IMR-90 (cell line): Measurements from ENCODE around the gene MYD88. TPM values are rescaled to one million over a fixed set of nuclear protein-coding genes. Genes with fewer than 3 reads are reported as not detected.

Experiments used
- ATAC-seq: fragments of 200-7000 bp; cut with Tn5 transposase; 2 replicates; pipeline ENCODE4 v1.9.1; 2020; ENCODE audit warnings: low read depth, mild to moderate bottlenecking, moderate library complexity
- BruUV-seq: library from RNA; stranded (reverse); fragments of 400-500 nt; replicated peaks from 2 replicates; lab custom pipeline; 2021; lab: Mats Ljungman, UMichigan
- CTCF ChIA-PET: fragments of 300-600 bp; formaldehyde crosslinking; extraction: SDS; loops from one replicate; lab custom pipeline; 2021; ENCODE audit warnings: antibody characterized with exemption; lab: Yijun Ruan, JAX
- POLR2A ChIA-PET: fragments of 300-600 bp; sonication (Branson Sonifier 250); formaldehyde crosslinking; loops from one replicate; lab custom pipeline; 2022; ENCODE audit warnings: antibody characterized with exemption; ENCODE audit not compliant: unreplicated experiment; lab: Charles Lee
- DNase-seq: peaks from one replicate; pipeline ENCODE4 v3.0.0; 2013
- H2AFZ ChIP-seq: replicated peaks from 2 replicates; pipeline ENCODE3; 2013; ENCODE audit warnings: low read length, mild to moderate bottlenecking; ENCODE audit not compliant: poor library complexity
- H2AK5ac ChIP-seq: 2 replicates; pipeline ENCODE4 v1.6.1; 2013; ENCODE audit warnings: low read depth, low read length, inconsistent platforms
- H2AK9ac ChIP-seq: replicated peaks from 2 replicates; pipeline ENCODE3; 2013; ENCODE audit warnings: mild to moderate bottlenecking, low read depth, low read length, moderate library complexity; ENCODE audit not compliant: poor library complexity
- H2BK120ac ChIP-seq: 2 replicates; pipeline ENCODE4 v1.6.1; 2013; ENCODE audit warnings: low read depth, low read length, inconsistent platforms
- H2BK15ac ChIP-seq: 3 replicates; pipeline ENCODE4 v1.6.1; 2013; ENCODE audit warnings: low read depth, low read length, inconsistent platforms
- H2BK20ac ChIP-seq: 2 replicates; pipeline ENCODE4 v1.6.1; 2013; ENCODE audit warnings: low read depth, mild to moderate bottlenecking, inconsistent platforms, low read length, moderate library complexity
- H2BK5ac ChIP-seq: 2 replicates; pipeline ENCODE4 v1.6.1; 2013; ENCODE audit warnings: mild to moderate bottlenecking, low read depth, low read length, inconsistent platforms; ENCODE audit not compliant: poor library complexity, severe bottlenecking
- H3K14ac ChIP-seq: replicated peaks from 2 replicates; pipeline ENCODE4 v1.6.1; 2013; ENCODE audit warnings: low read depth, low read length, inconsistent platforms
- H3K18ac ChIP-seq: 2 replicates; pipeline ENCODE4 v1.6.1; 2013; ENCODE audit warnings: low read depth, low read length, control low read depth
- H3K23ac ChIP-seq: 2 replicates; pipeline ENCODE4 v1.6.1; 2013; ENCODE audit warnings: low read depth, low read length, inconsistent platforms
- H3K27ac ChIP-seq: 2 replicates; pipeline ENCODE4 v1.5.1; 2013; ENCODE audit warnings: mild to moderate bottlenecking, control low read depth, low read length; ENCODE audit not compliant: insufficient read depth
- H3K27me3 ChIP-seq: 2 replicates; pipeline ENCODE4 v1.6.1; 2013; ENCODE audit warnings: low read length; ENCODE audit not compliant: control insufficient read depth, insufficient read depth
- H3K36me3 ChIP-seq: 2 replicates; pipeline ENCODE4 v1.6.1; 2013; ENCODE audit warnings: low read length, mixed read lengths; ENCODE audit not compliant: control insufficient read depth, insufficient read depth
- H3K4ac ChIP-seq: 2 replicates; pipeline ENCODE4 v1.6.1; 2013; ENCODE audit warnings: low read depth, low read length, inconsistent platforms
- H3K4me1 ChIP-seq: 2 replicates; pipeline ENCODE4 v1.6.1; 2013; ENCODE audit warnings: low read length, mixed read lengths; ENCODE audit not compliant: control insufficient read depth, insufficient read depth
- H3K4me2 ChIP-seq: 2 replicates; pipeline ENCODE4 v1.6.1; 2013; ENCODE audit warnings: low read depth, mild to moderate bottlenecking, control low read depth, low read length, moderate library complexity
- H3K4me3 ChIP-seq: 2 replicates; pipeline ENCODE4 v1.5.1; 2013; ENCODE audit warnings: low read depth, mild to moderate bottlenecking, control low read depth, low read length, moderate library complexity; ENCODE audit not compliant: insufficient read depth
- H3K56ac ChIP-seq: 2 replicates; pipeline ENCODE4 v1.6.1; 2013; ENCODE audit warnings: low read length, inconsistent platforms; ENCODE audit not compliant: insufficient read depth; ENCODE audit errors: extremely low read depth
- H3K79me1 ChIP-seq, 2 experiments: 2 replicates each; pipeline ENCODE4 v1.6.1; 2013; ENCODE audit warnings: low read length in 2 of 2, inconsistent platforms in 1 of 2, low read depth in 1 of 2
- H3K9ac ChIP-seq: 2 replicates; pipeline ENCODE4 v1.6.1; 2013; ENCODE audit warnings: low read depth, low read length, control low read depth
- H3K9me1 ChIP-seq: 2 replicates; pipeline ENCODE4 v1.6.1; 2013; ENCODE audit warnings: low read length, inconsistent platforms; ENCODE audit not compliant: insufficient read depth
- H3K9me3 ChIP-seq: 2 replicates; pipeline ENCODE4 v1.6.1; 2013; ENCODE audit warnings: low read length; ENCODE audit not compliant: control insufficient read depth, insufficient read depth
- H4K20me1 ChIP-seq: 2 replicates; pipeline ENCODE4 v1.6.1; 2013; ENCODE audit warnings: low read length, inconsistent platforms; ENCODE audit not compliant: insufficient read depth
- H4K5ac ChIP-seq: 2 replicates; pipeline ENCODE4 v1.6.1; 2013; ENCODE audit warnings: mild to moderate bottlenecking, low read depth, low read length, control low read depth
- H4K8ac ChIP-seq, 2 experiments: 2 replicates each; pipeline ENCODE4 v1.6.1; 2013; ENCODE audit warnings: low read depth in 2 of 2, low read length in 2 of 2, control low read depth in 1 of 2, inconsistent platforms in 1 of 2
- H4K91ac ChIP-seq: 2 replicates; pipeline ENCODE4 v1.6.1; 2013; ENCODE audit warnings: low read depth, low read length, inconsistent platforms; ENCODE audit not compliant: insufficient read depth
- BHLHE40 ChIP-seq: fragments of 150-350 bp; IDR thresholded peaks from 2 replicates; pipeline ENCODE4 v1.6.1; 2016; ENCODE audit warnings: mild to moderate bottlenecking, low read depth, low read length
- CEBPB ChIP-seq: IDR thresholded peaks from 2 replicates; pipeline ENCODE4 v1.6.1; 2012; ENCODE audit warnings: low read depth, low read length, improper control_type of control experiment
- CHD1 ChIP-seq: IDR thresholded peaks from 2 replicates; pipeline ENCODE4 v1.6.1; 2012; ENCODE audit warnings: low read depth, low read length, improper control_type of control experiment
- MAFK ChIP-seq: IDR thresholded peaks from 2 replicates; pipeline ENCODE4 v1.6.1; 2012; ENCODE audit warnings: low read depth, low read length, improper control_type of control experiment
- MXI1 ChIP-seq: IDR thresholded peaks from 2 replicates; pipeline ENCODE4 v1.6.1; 2012; ENCODE audit warnings: low read depth, mild to moderate bottlenecking, low read length, moderate library complexity, borderline replicate concordance
- NFE2L2 ChIP-seq: fragments of 150-350 bp; IDR thresholded peaks from 2 replicates; pipeline ENCODE4 v1.6.1; 2016; ENCODE audit warnings: low read depth, mild to moderate bottlenecking, low read length
- POLR2A ChIP-seq: IDR thresholded peaks from 2 replicates; pipeline ENCODE4 v1.6.1; 2012; ENCODE audit warnings: mild to moderate bottlenecking, low read depth, low read length
- RAD21 ChIP-seq: IDR thresholded peaks from 2 replicates; pipeline ENCODE4 v1.6.1; 2012; ENCODE audit warnings: low read length, improper control_type of control experiment
- RCOR1 ChIP-seq: IDR thresholded peaks from 2 replicates; pipeline ENCODE4 v1.6.1; 2012; ENCODE audit warnings: mild to moderate bottlenecking, low read length, improper control_type of control experiment; ENCODE audit not compliant: insufficient replicate concordance
- RFX5 ChIP-seq: IDR thresholded peaks from 2 replicates; pipeline ENCODE4 v1.8.0; 2012; ENCODE audit warnings: low read depth, mild to moderate bottlenecking, low read length, moderate library complexity
- SMC3 ChIP-seq: fragments of 150-350 bp; IDR thresholded peaks from 2 replicates; pipeline ENCODE4 v1.6.1; 2016; ENCODE audit warnings: low read depth, mild to moderate bottlenecking, antibody characterized with exemption, low read length, moderate library complexity
- WGBS, 2 experiments: methylation state at CpG; one replicate each; pipeline versions ENCODE4 v1.1.5 to v1.1.7; 2013; ENCODE audit warnings: missing lambda C conversion rate in 2 of 2; ENCODE audit not compliant: insufficient read length in 1 of 2; ENCODE audit errors: extremely low coverage in 2 of 2; 5-methylcytosine and 5-hydroxymethylcytosine counted together
- dilution Hi-C: fragments of 300-500 bp; cut with HindIII; formaldehyde crosslinking; loops from one replicate; pipeline ENCODE4 v1.14.3; 2018; ENCODE audit warnings: low sequenced_read_pairs; ENCODE audit not compliant: unreplicated experiment
- in situ Hi-C: fragments of 300-500 bp; cut with MboI; formaldehyde crosslinking; loops from 3 replicates; pipeline ENCODE4 v1.14.3; 2019; ENCODE audit warnings: low sequenced_read_pairs, inconsistent platforms, mixed read lengths
- intact Hi-C: fragments of 100-400 bp; cut with micrococcal nuclease; formaldehyde crosslinking; loops from 2 replicates; pipeline ENCODE4 v1.10.0; 2022
- polyA plus RNA-seq, 3 experiments: library from polyadenylated mRNA; depleted of rRNA; stranded (reverse); fragments of >200 nt; gene quantifications; 2 replicates each; pipeline ENCODE4 v1.2.3, GENCODE V29; 2012; ENCODE audit warnings: low replicate concordance in 1 of 3
- total RNA-seq: library from RNA; depleted of rRNA; stranded (reverse); fragments of >200 nt; gene quantifications from 2 replicates; pipeline ENCODE4 v1.2.3, GENCODE V29; 2012
- TF ChIP-seq, protein P1 (sequence below): fragments of 150-350 bp; IDR thresholded peaks from 2 replicates; pipeline ENCODE4 v1.6.1; 2016; ENCODE audit warnings: low read depth, mild to moderate bottlenecking, low read length, moderate library complexity, borderline replicate concordance
- TF ChIP-seq, protein P2 (sequence below): fragments of 150-350 bp; IDR thresholded peaks from 2 replicates; pipeline ENCODE4 v1.6.1; 2017; ENCODE audit warnings: mild to moderate bottlenecking, antibody characterized with exemption, low read length, low read depth
- TF ChIP-seq, protein P3 (sequence below): conservative IDR thresholded peaks from 2 replicates; pipeline ENCODE4 v1.5.1; 2012; ENCODE audit warnings: mild to moderate bottlenecking, low read depth, low read length, improper control_type of control experiment

Gene MYD88
- total and polyA plus RNA-seq, 2 of the 4 experiments (the other 2 are of a cell fraction): 9.3 to 39.8 TPM

DNA sequence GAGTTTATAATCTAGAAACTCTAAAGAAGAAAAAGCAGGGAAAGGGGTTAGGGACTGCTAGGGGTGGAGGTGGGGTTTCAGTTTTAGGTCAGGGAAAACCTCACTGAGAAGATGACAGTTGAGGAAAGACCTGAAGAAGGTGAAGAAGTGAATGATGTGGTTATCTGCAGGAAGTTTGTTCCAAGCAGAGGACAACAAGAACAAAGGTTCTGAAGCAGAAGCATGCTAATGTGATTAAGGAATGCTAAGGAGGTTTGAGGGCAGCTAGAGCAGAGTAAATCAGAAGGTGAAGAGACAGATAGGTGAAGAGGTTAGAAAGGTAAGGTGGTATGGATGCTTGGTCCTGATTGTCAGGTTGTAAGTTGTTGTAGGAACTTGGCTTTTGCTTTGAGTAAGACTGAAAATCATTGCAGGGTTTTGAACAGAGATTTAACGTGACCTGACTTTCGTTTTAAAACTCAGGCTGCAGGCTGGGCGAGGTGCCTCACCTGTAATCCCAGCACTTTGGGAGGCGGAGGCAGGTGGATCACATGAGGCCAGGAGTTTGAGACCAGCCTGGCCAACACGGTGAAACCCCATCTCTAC, 35.5 kb downstream of the MYD88 start:
- no peak for ATAC-seq
- Histone ChIP-seq H3K27me3 (no peaks in the 10 kb centered on the region), H2BK5ac (peak overlapping the region; percentile 33), H2AFZ (no peak overlapping the region), H3K14ac (peak overlapping the region; percentile 77; the same call in 1 of the 2 replicates), H2AK9ac (no peak overlapping the region), H4K20me1 (peaks cover 60% of the 10 kb centered on the region), H2BK15ac (peak overlapping the region; percentile 19; the same call in 1 of the 3 replicates), H3K4me3 (no peak overlapping the region), H3K27ac (no peak overlapping the region), H3K23ac (peak overlapping the region; percentile 82; the same call in 1 of the 2 replicates), H3K9me3 (no peaks in the 10 kb centered on the region), H2AK5ac (peak overlapping the region; percentile 45; the same call in 1 of the 2 replicates), H3K4me2 (no peak overlapping the region), H3K79me1 (peaks cover 0 to 38% of the 10 kb centered on the region in 2 experiments; a peak in 2 of 4 replicates), H2BK120ac (no peak overlapping the region), H3K9me1 (peaks cover 19% of the 10 kb centered on the region), H3K4me1 (peaks cover 17% of the 10 kb centered on the region), H2BK20ac (peak overlapping the region; percentile 57; the same call in 1 of the 2 replicates), H3K36me3 (no peaks in the 10 kb centered on the region), H3K56ac (no peak overlapping the region), H4K5ac (no peak overlapping the region; the same call in 1 of the 2 replicates), H4K91ac (no peak overlapping the region), H3K4ac (peak overlapping the region; percentile 12; the same call in 1 of the 2 replicates), H4K8ac (peak overlapping the region in 1 of 2 experiments; percentile 68; a peak in 1 of 4 replicates), H3K9ac (no peak overlapping the region), H3K18ac (peak overlapping the region; percentile 35; the same call in 1 of the 2 replicates)
- no TSS peak for BruUV-seq
- ChIA-PET POLR2A (no interaction called here), CTCF (no interaction called here)
- WGBS, 2 experiments: no CpG with 5 or more reads among the region's 5 CpGs
- dilution Hi-C loops (no loop called here), intact Hi-C loops (no loop called here), in situ Hi-C loops (no loop called here)
- no peak for DNase-seq
- TF ChIP-seq RCOR1: no peak
- TF ChIP-seq, protein P1, sequence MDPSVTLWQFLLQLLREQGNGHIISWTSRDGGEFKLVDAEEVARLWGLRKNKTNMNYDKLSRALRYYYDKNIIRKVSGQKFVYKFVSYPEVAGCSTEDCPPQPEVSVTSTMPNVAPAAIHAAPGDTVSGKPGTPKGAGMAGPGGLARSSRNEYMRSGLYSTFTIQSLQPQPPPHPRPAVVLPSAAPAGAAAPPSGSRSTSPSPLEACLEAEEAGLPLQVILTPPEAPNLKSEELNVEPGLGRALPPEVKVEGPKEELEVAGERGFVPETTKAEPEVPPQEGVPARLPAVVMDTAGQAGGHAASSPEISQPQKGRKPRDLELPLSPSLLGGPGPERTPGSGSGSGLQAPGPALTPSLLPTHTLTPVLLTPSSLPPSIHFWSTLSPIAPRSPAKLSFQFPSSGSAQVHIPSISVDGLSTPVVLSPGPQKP: no peak
- TF ChIP-seq NFE2L2: no peak
- no peak for TF ChIP-seq MXI1
- TF ChIP-seq MAFK: no peak
- no peak for TF ChIP-seq RFX5
- no peak for TF ChIP-seq CHD1
- no peak for TF ChIP-seq POLR2A
- no peak for TF ChIP-seq RAD21
- TF ChIP-seq, protein P2, sequence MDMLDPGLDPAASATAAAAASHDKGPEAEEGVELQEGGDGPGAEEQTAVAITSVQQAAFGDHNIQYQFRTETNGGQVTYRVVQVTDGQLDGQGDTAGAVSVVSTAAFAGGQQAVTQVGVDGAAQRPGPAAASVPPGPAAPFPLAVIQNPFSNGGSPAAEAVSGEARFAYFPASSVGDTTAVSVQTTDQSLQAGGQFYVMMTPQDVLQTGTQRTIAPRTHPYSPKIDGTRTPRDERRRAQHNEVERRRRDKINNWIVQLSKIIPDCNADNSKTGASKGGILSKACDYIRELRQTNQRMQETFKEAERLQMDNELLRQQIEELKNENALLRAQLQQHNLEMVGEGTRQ: no peak
- TF ChIP-seq SMC3: no peak
- TF ChIP-seq BHLHE40: no peak
- TF ChIP-seq, protein P3, sequence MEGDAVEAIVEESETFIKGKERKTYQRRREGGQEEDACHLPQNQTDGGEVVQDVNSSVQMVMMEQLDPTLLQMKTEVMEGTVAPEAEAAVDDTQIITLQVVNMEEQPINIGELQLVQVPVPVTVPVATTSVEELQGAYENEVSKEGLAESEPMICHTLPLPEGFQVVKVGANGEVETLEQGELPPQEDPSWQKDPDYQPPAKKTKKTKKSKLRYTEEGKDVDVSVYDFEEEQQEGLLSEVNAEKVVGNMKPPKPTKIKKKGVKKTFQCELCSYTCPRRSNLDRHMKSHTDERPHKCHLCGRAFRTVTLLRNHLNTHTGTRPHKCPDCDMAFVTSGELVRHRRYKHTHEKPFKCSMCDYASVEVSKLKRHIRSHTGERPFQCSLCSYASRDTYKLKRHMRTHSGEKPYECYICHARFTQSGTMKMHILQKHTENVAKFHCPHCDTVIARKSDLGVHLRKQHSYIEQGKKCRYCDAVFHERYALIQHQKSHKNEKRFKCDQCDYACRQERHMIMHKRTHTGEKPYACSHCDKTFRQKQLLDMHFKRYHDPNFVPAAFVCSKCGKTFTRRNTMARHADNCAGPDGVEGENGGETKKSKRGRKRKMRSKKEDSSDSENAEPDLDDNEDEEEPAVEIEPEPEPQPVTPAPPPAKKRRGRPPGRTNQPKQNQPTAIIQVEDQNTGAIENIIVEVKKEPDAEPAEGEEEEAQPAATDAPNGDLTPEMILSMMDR: no peak
- no peak for TF ChIP-seq CEBPB
